ENCODE measurements around the gene TRIM2. TPM values are rescaled to one million over a fixed set of nuclear protein-coding genes. Genes with fewer than 3 reads are reported as not detected.

TRIM2 gene
- total and polyA plus RNA-seq, 2 experiments from 2014 or later = 32.0 to 82.1 TPM

DNA sequence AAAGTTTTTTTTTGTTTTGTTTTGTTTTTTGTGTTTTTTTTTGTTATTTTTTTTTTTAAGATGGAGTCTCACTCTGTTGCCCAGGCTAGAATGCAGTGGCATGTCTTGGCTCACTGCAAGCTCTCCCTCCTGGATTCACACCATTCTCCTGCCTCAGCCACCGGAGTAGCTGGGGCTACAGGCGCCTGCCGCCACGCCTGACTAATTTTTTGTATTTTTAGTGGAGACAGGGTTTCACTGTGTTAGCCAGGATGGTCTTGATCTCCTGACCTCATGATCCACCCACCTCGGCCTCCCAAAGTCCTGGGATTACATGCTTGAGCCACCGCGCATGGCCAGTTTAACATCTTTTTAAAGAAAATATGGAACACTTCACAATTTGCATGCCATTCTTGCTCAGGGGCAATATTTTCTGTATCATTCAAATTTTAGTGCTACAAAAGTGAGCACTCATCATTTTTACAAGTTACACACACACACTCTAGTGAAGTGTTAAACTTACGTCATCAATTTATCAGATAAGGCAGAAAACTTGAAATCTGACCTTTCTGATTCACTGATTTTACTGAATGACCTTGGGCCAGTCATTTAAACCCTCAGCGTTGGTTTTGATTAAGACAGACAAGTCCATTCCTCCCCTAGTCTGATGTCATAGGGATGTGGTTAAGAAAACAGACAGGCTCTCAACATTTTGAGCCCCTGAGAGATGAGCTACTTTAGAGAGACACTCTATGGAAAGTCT lies 61.2 kb downstream of the TRIM2 start:
- Histone ChIP-seq H3K27me3 (no peaks in the 10 kb centered on the region), H3K36me3 (replicated peaks; ENCODE audit: insufficient read depth, low read depth) (no peaks in the 10 kb centered on the region), H3K4me1 (ENCODE audit: insufficient read depth) (peaks cover 6% of the 10 kb centered on the region), H4K20me1 (ENCODE audit: insufficient read depth, poor library complexity, severe bottlenecking) (peaks cover 3% of the 10 kb centered on the region), H3K79me2 (peaks cover 89% of the 10 kb centered on the region), H2AFZ (no peak overlapping the region), H3K9me3 (ENCODE audit: low read depth) (no peaks in the 10 kb centered on the region), H3K4me2 (no peak overlapping the region), H3K9me2 (replicated peaks; ENCODE audit: insufficient read depth) (no peaks in the 10 kb centered on the region), H3K4me3 (no peak overlapping the region), H3K27ac (no peak overlapping the region)
- TF ChIP-seq, protein P1, sequence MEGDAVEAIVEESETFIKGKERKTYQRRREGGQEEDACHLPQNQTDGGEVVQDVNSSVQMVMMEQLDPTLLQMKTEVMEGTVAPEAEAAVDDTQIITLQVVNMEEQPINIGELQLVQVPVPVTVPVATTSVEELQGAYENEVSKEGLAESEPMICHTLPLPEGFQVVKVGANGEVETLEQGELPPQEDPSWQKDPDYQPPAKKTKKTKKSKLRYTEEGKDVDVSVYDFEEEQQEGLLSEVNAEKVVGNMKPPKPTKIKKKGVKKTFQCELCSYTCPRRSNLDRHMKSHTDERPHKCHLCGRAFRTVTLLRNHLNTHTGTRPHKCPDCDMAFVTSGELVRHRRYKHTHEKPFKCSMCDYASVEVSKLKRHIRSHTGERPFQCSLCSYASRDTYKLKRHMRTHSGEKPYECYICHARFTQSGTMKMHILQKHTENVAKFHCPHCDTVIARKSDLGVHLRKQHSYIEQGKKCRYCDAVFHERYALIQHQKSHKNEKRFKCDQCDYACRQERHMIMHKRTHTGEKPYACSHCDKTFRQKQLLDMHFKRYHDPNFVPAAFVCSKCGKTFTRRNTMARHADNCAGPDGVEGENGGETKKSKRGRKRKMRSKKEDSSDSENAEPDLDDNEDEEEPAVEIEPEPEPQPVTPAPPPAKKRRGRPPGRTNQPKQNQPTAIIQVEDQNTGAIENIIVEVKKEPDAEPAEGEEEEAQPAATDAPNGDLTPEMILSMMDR (IDR thresholded peaks at IDR 0.05; ENCODE audit: poor library complexity) = no peak
- TF ChIP-seq EZH2phosphoT487 (IDR thresholded peaks at IDR 0.05; ENCODE audit: low read depth, severe bottlenecking, unreplicated experiment) = no peak
- TF ChIP-seq EZH2 (IDR thresholded peaks at IDR 0.05; ENCODE audit: borderline replicate concordance) = no peak
- DNase-seq (ENCODE audit: low spot score) = no peak
- WGBS (ENCODE audit: low lambda C conversion rate, missing lambda C conversion rate) = 77% methylated on average over 9 of the region's 9 CpGs

DNA sequence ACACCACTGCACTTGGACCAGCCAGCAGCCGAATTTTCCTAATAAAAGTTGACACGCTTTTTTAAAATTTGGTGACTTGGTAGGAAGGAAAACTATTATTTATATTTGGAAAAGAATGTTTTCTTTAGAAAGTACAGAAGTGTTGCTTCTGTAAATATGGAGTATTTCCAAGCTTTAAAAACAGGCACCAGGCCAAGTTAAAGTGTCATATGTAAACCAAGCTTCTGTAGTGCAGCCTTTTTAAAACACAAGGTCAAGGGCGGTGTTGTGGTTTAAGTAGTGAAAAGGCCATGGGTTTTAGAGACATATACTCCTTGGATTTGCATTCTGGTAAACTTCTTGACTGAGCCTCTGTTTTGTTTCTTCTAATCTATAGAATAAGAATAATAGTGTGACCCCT lies 62.7 kb downstream of the TRIM2 start:
- no peak overlapping the region for H3K27ac ChIP-seq
- H3K4me3 ChIP-seq = no peak overlapping the region
- H2AFZ ChIP-seq = no peak overlapping the region
- no peak for TF ChIP-seq EZH2 (IDR thresholded peaks at IDR 0.05; ENCODE audit: borderline replicate concordance)
- H3K4me2 ChIP-seq = no peak overlapping the region
- 79% methylated on average over 3 of the region's 3 CpGs for WGBS (ENCODE audit: low lambda C conversion rate, missing lambda C conversion rate)
- H3K79me2 ChIP-seq = peaks cover 82% of the 10 kb centered on the region
- DNase-seq (ENCODE audit: low spot score) = no peak
- peaks cover 3% of the 10 kb centered on the region for H4K20me1 ChIP-seq (ENCODE audit: insufficient read depth, poor library complexity, severe bottlenecking)
- no peaks in the 10 kb centered on the region for H3K9me2 ChIP-seq (replicated peaks; ENCODE audit: insufficient read depth)
- H3K4me1 ChIP-seq (ENCODE audit: insufficient read depth) = peaks cover 6% of the 10 kb centered on the region
- no peaks in the 10 kb centered on the region for H3K9me3 ChIP-seq (ENCODE audit: low read depth)
- no peaks in the 10 kb centered on the region for H3K27me3 ChIP-seq
- H3K36me3 ChIP-seq (replicated peaks; ENCODE audit: insufficient read depth, low read depth) = no peaks in the 10 kb centered on the region

DNA sequence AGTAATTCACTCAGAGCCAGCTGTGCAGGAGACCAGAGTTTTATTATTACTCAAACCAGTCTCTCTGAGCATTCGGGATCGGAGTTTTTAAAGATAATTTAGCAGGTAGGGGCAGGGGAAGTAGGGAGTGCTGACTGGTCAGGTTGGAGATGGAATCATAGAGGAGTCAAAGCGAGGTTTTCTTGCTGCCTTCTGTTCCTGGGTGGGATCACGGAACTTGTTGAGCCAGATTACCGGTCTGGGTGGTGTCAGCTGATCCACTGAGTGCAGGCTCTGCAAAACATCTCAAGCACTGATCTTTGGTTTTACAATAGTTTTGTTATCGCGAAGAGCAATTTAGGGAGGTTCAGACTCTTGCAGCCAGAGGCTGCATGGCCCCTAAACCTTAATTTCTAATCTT lies 63.6 kb downstream of the TRIM2 start:
- TF ChIP-seq, protein P1 (IDR thresholded peaks at IDR 0.05; ENCODE audit: poor library complexity) = no peak
- no peak for TF ChIP-seq EZH2phosphoT487 (IDR thresholded peaks at IDR 0.05; ENCODE audit: low read depth, severe bottlenecking, unreplicated experiment)
- no peak for TF ChIP-seq EZH2 (IDR thresholded peaks at IDR 0.05; ENCODE audit: borderline replicate concordance)
- Histone ChIP-seq H4K20me1 (ENCODE audit: insufficient read depth, poor library complexity, severe bottlenecking) (peaks cover 3% of the 10 kb centered on the region), H2AFZ (no peak overlapping the region), H3K4me3 (no peak overlapping the region), H3K9me3 (ENCODE audit: low read depth) (no peaks in the 10 kb centered on the region), H3K4me2 (peak overlapping the region; percentile 50), H3K27me3 (no peaks in the 10 kb centered on the region), H3K79me2 (peaks cover 82% of the 10 kb centered on the region), H3K36me3 (replicated peaks; ENCODE audit: insufficient read depth, low read depth) (no peaks in the 10 kb centered on the region), H3K4me1 (ENCODE audit: insufficient read depth) (peaks cover 6% of the 10 kb centered on the region), H3K9me2 (replicated peaks; ENCODE audit: insufficient read depth) (no peaks in the 10 kb centered on the region), H3K27ac (peak overlapping the region; percentile 28)
- DNase-seq (ENCODE audit: low spot score) = no peak
- WGBS (ENCODE audit: low lambda C conversion rate, missing lambda C conversion rate) = 56% methylated on average over 7 of the region's 7 CpGs

DNA sequence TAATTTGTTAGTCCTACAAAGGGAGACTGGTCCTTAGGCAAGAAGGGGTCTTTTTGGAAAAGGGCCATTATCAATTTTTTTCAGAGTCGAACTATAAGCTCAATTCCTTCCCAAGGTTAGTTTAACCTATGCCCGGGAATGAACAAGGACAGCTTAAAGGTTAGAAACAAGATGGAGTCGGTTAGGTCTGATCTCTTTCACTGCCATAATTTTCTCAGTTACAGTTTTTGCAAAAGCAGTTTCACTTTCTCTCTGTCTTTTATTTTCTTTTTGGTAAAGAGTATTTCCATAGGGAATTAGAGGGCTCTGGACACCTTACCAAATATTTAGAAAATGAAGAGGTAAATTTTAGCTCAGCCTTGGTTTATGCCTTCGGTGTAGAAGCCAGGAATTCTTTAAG lies 64.1 kb downstream of the TRIM2 start:
- H3K27me3 ChIP-seq = no peaks in the 10 kb centered on the region
- H3K9me3 ChIP-seq (ENCODE audit: low read depth) = no peaks in the 10 kb centered on the region
- WGBS (ENCODE audit: low lambda C conversion rate, missing lambda C conversion rate) = 75% methylated on average over 4 of the region's 4 CpGs
- H2AFZ ChIP-seq = no peak overlapping the region
- H3K4me1 ChIP-seq (ENCODE audit: insufficient read depth) = peaks cover 6% of the 10 kb centered on the region
- TF ChIP-seq EZH2phosphoT487 (IDR thresholded peaks at IDR 0.05; ENCODE audit: low read depth, severe bottlenecking, unreplicated experiment) (no peak), EZH2 (IDR thresholded peaks at IDR 0.05; ENCODE audit: borderline replicate concordance) (no peak)
- TF ChIP-seq, protein P1 (IDR thresholded peaks at IDR 0.05; ENCODE audit: poor library complexity) = no peak
- no peak overlapping the region for H3K4me3 ChIP-seq
- peaks cover 3% of the 10 kb centered on the region for H4K20me1 ChIP-seq (ENCODE audit: insufficient read depth, poor library complexity, severe bottlenecking)
- no peaks in the 10 kb centered on the region for H3K36me3 ChIP-seq (replicated peaks; ENCODE audit: insufficient read depth, low read depth)
- no peak for DNase-seq (ENCODE audit: low spot score)
- H3K9me2 ChIP-seq (replicated peaks; ENCODE audit: insufficient read depth) = no peaks in the 10 kb centered on the region
- peaks cover 78% of the 10 kb centered on the region for H3K79me2 ChIP-seq
- H3K27ac ChIP-seq = no peak overlapping the region
- peak overlapping the region; percentile 50 for H3K4me2 ChIP-seq
